Lung (tissue), 13 donors: ENCODE results near the gene ANKRD13B. TPM values are rescaled to one million over a fixed set of nuclear protein-coding genes. Genes with fewer than 3 reads are reported as not detected.

Source experiments
- ATAC-seq: fragments of 200-7000 bp; cut with Tn5 transposase; one replicate; pipeline ENCODE4 v1.9.1; 2020; ENCODE audit warnings: moderate number of reproducible peaks; ENCODE audit not compliant: insufficient read depth, low FRiP score
- DNase-seq, 3 donors: peaks; one replicate each; pipeline ENCODE4 v3.0.0-alpha.2; 2013 to 2017
- H3K27ac ChIP-seq, 2 donors: one replicate each; pipeline ENCODE4 v1.5.1; 2013; ENCODE audit warnings: mild to moderate bottlenecking in 2 of 2, moderate library complexity in 2 of 2, control low read depth in 1 of 2, inconsistent platforms in 1 of 2, low read depth in 1 of 2, low read length in 1 of 2
- H3K27me3 ChIP-seq, 3 donors: one replicate each; pipeline ENCODE4 v1.5.1; 2013; ENCODE audit warnings: low read length in 2 of 3; ENCODE audit not compliant: control insufficient read depth in 3 of 3, insufficient read depth in 3 of 3
- H3K36me3 ChIP-seq, 4 donors: one replicate each; pipeline ENCODE4 v1.5.1; 2013; ENCODE audit warnings: low read length in 4 of 4, mild to moderate bottlenecking in 1 of 4, moderate library complexity in 1 of 4; ENCODE audit not compliant: control insufficient read depth in 4 of 4, insufficient read depth in 4 of 4
- H3K4me1 ChIP-seq, 5 donors: one replicate each; pipeline ENCODE4 v1.5.1; 2013; ENCODE audit warnings: low read length in 5 of 5, mild to moderate bottlenecking in 2 of 5, moderate library complexity in 1 of 5; ENCODE audit not compliant: control insufficient read depth in 5 of 5, insufficient read depth in 5 of 5
- H3K4me3 ChIP-seq: one replicate; pipeline ENCODE4 v1.5.1; 2013; ENCODE audit warnings: mild to moderate bottlenecking, control low read depth, moderate library complexity
- H3K9ac ChIP-seq, 2 donors: one replicate each; pipeline ENCODE4 v1.5.1; 2013; ENCODE audit warnings: low read length in 2 of 2, control low read depth in 1 of 2; ENCODE audit not compliant: insufficient read depth in 1 of 2
- H3K9me3 ChIP-seq, 4 donors: one replicate each; pipeline ENCODE4 v1.5.1; 2013; ENCODE audit warnings: low read length in 3 of 4, mild to moderate bottlenecking in 1 of 4, moderate library complexity in 1 of 4; ENCODE audit not compliant: control insufficient read depth in 4 of 4, insufficient read depth in 3 of 4
- CTCF ChIP-seq: IDR thresholded peaks from 2 replicates; pipeline ENCODE4 v1.5.1; 2012; ENCODE audit warnings: mild to moderate bottlenecking; ENCODE audit errors: control extremely low read depth, extremely low read depth
- WGBS, 2 donors: extraction: QIAGEN DNeasy Blood & Tissue Kit; methylation state at CpG; one replicate each; pipeline ENCODE4 v1.1.7; 2013; 5-methylcytosine and 5-hydroxymethylcytosine counted together
- polyA plus RNA-seq, 2 donors: library from polyadenylated mRNA; stranded (reverse); fragments of 200-250 nt; gene quantifications; one replicate each; pipeline ENCODE4 v1.2.1, GENCODE V29; 2013
- small RNA-seq: library from RNA; depleted of rRNA; stranded (forward); fragments of <200 nt; gene quantifications from one replicate; pipeline ENCODE3, GENCODE V24; 2014; ENCODE audit warnings: low replicate concordance
- total RNA-seq, 2 donors: library from RNA; depleted of rRNA in 1 of 2; stranded (reverse); fragments of >200 nt in 1 of 2; gene quantifications; one replicate each; pipeline ENCODE4 v1.2.1, GENCODE V29; 2014 to 2021
- donor health status: control.
- donor health status: control.
- donor health status: Bipolar disorder and iron deficiency.
- donor health status: healthy.
- donor health status: DM: yes; HTN: yes; CAD: no.

The ANKRD13B gene
- total and polyA plus RNA-seq, 4 donors: 2.7 to 6.9 (median 4.9) TPM

- H3K4me1 ChIP-seq: peaks cover 0 to 4% (median 0%) of the 10 kb centered on the region in 5 donors
- no peak for DNase-seq
- no peak for ATAC-seq
- peaks cover 0 to 10% (median 2%) of the 10 kb centered on the region in 4 donors for H3K36me3 ChIP-seq
- WGBS, 2 donors: 67 to 86% methylated on average over 2 of the region's 2 CpGs
- no peak overlapping the region for H3K4me3 ChIP-seq
- no peaks in the 10 kb centered on the region for H3K27me3 ChIP-seq
- H3K9me3 ChIP-seq: no peaks in the 10 kb centered on the region
- H3K27ac ChIP-seq: no peak overlapping the region
- no peak overlapping the region for H3K9ac ChIP-seq
- no peak for TF ChIP-seq CTCF
These were observed 68.3 kb downstream of the ANKRD13B start for GRCh38 chr17:29661213-29661612.

GRCh38 chr17:29663155-29663554 is 70.2 kb downstream of the ANKRD13B start:
- H3K27ac ChIP-seq: peak overlapping the region in 1 of 2 donors; percentile 0
- no peak for DNase-seq
- peaks cover 5 to 19% (median 7%) of the 10 kb centered on the region in 4 donors for H3K36me3 ChIP-seq
- 19 to 20% methylated on average over 1 of the region's 1 CpG for WGBS, 2 donors
- peaks cover 0 to 6% (median 0%) of the 10 kb centered on the region in 5 donors for H3K4me1 ChIP-seq
- H3K9me3 ChIP-seq: peaks cover 0 to 3% (median 0%) of the 10 kb centered on the region in 4 donors
- H3K4me3 ChIP-seq: no peak overlapping the region
- ATAC-seq: no peak
- H3K27me3 ChIP-seq: no peaks in the 10 kb centered on the region
- H3K9ac ChIP-seq: no peak overlapping the region
- TF ChIP-seq CTCF: no peak

Small RNA genes lying within 50 kb of the gene (small RNA-seq; reads per million reads assigned to genes)
- not detected for gene RNU6-920P

Other genes with a start within 250 kb of the ANKRD13B start
- gene TAOK1, start 202.8 kb upstream of the ANKRD13B start, total RNA-seq: 10 to 100 TPM; 64.2 to 81.0 TPM
- 10 to 100 TPM in 1 of 2 donors, 1 to 10 TPM in 1; 8.8 to 10.5 TPM for gene TAOK1, start 202.8 kb upstream of the ANKRD13B start, polyA plus RNA-seq
- gene ABHD15, start 26.1 kb upstream of the ANKRD13B start, total RNA-seq: 10 to 100 TPM in 1 of 2 donors, 1 to 10 TPM in 1; 4.1 to 10.5 TPM
- 1 to 10 TPM; 4.0 to 6.3 TPM for gene ABHD15, start 26.1 kb upstream of the ANKRD13B start, polyA plus RNA-seq
- gene TP53I13, start 24.4 kb upstream of the ANKRD13B start, total RNA-seq: 10 to 100 TPM; 24.2 to 69.4 TPM
- 100 to 1,000 TPM in 1 of 2 donors, 10 to 100 TPM in 1; 53.4 to 126 TPM for gene TP53I13, start 24.4 kb upstream of the ANKRD13B start, polyA plus RNA-seq
- gene GIT1, start 3.5 kb upstream of the ANKRD13B start, total RNA-seq: 10 to 100 TPM; 44.0 to 49.9 TPM
- 10 to 100 TPM; 29.8 to 38.4 TPM for gene GIT1, start 3.5 kb upstream of the ANKRD13B start, polyA plus RNA-seq
- gene CORO6, start 29.8 kb downstream of the ANKRD13B start, total RNA-seq: 1 to 10 TPM; 1.7 to 8.4 TPM
- gene CORO6, start 29.8 kb downstream of the ANKRD13B start, polyA plus RNA-seq: 10 to 100 TPM in 1 of 2 donors, 1 to 10 TPM in 1; 3.3 to 14.4 TPM